HG03432 (cell line): Measurements from ENCODE around the gene CCL4.
"Not testable (repeated sequence)": the region's sequence is repeated elsewhere in the genome, so short reads cannot be mapped to it uniquely, and the experiment has no call there.

Source experiments
- ATAC-seq: cut with Tn5 transposase; IDR thresholded peaks from one replicate; pipeline ENCODE4 v1.9.1; 2021; ENCODE audit warnings: mild to moderate bottlenecking, moderate library complexity; ENCODE audit not compliant: unreplicated experiment

The CCL4 gene

GRCh38 chr17:36087897-36088572, 15.6 kb upstream of the CCL4 start:
- not testable (repeated sequence) for ATAC-seq

GRCh38 chr17:36088670-36089338, 14.8 kb upstream of the CCL4 start:
- no peak for ATAC-seq

- ATAC-seq = no peak
Measured at GRCh38 chr17:36089339-36089865, 14.2 kb upstream of the CCL4 start.

GRCh38 chr17:36089888-36090836, 13.5 kb upstream of the CCL4 start, which contains the start of gene CCL3:
Gene CCL3 (minus strand): TSS chr17:36090143. CDS start chr17:36090058, 85 bp downstream.
- ATAC-seq = peak; percentile 68

- no peak for ATAC-seq
Measured at GRCh38 chr17:36092230-36092629, 11.4 kb upstream of the CCL4 start.

- not testable (repeated sequence) for ATAC-seq
Measured at GRCh38 chr17:36092715-36093114, 10.9 kb upstream of the CCL4 start.

- no peak for ATAC-seq
Measured at GRCh38 chr17:36094232-36094631, 9.4 kb upstream of the CCL4 start.

- ATAC-seq = no peak
Measured at GRCh38 chr17:36094746-36095145, 8.9 kb upstream of the CCL4 start.

GRCh38 chr17:36095992-36096391, 7.6 kb upstream of the CCL4 start:
- no peak for ATAC-seq

- not testable (repeated sequence) for ATAC-seq
Measured at GRCh38 chr17:36099004-36099403, 4.6 kb upstream of the CCL4 start.

GRCh38 chr17:36104246-36104645, 619 bp downstream of the CCL4 start:
- ATAC-seq = not testable (repeated sequence)

- no peak for ATAC-seq
Measured at GRCh38 chr17:36104701-36105181, 1.1 kb downstream of the CCL4 start.

GRCh38 chr17:36105781-36106492, 2.3 kb downstream of the CCL4 start:
- ATAC-seq = no peak

- ATAC-seq = no peak
Measured at GRCh38 chr17:36106493-36106835, 2.8 kb downstream of the CCL4 start.

- no peak for ATAC-seq
Measured at GRCh38 chr17:36107660-36108059, 4.0 kb downstream of the CCL4 start.

GRCh38 chr17:36108265-36108664, 4.6 kb downstream of the CCL4 start:
- not testable (repeated sequence) for ATAC-seq

- ATAC-seq = no peak
Measured at GRCh38 chr17:36111068-36111490, 7.5 kb downstream of the CCL4 start.

- no peak for ATAC-seq
Measured at GRCh38 chr17:36112572-36112971, 8.9 kb downstream of the CCL4 start.

- ATAC-seq = not testable (repeated sequence)
Measured at GRCh38 chr17:36113131-36113530, 9.5 kb downstream of the CCL4 start.

- not testable (repeated sequence) for ATAC-seq
Measured at GRCh38 chr17:36114971-36115648, 11.5 kb downstream of the CCL4 start.
